Uterus (tissue), 2 donors: ENCODE results near the gene ELOB.

Source experiments
- POLR2A ChIP-seq, 2 donors: fragments of 450-650 bp; IDR thresholded peaks; one replicate each; pipeline ENCODE4 v1.6.1; 2016; ENCODE audit warnings: antibody characterized with exemption in 2 of 2, mild to moderate bottlenecking in 1 of 2, moderate library complexity in 1 of 2
- TF ChIP-seq, protein P1 (sequence below), 4 experiments: fragments of 200-600 bp in 2 of 4; fragments of 450-650 bp in 2 of 4; sonication (generic) in 2 of 4; IDR thresholded peaks; one replicate each; pipeline ENCODE4 v1.5.1; 2016 to 2019; ENCODE audit warnings: antibody characterized with exemption in 4 of 4, mild to moderate bottlenecking in 2 of 4, moderate library complexity in 1 of 4

DNA sequence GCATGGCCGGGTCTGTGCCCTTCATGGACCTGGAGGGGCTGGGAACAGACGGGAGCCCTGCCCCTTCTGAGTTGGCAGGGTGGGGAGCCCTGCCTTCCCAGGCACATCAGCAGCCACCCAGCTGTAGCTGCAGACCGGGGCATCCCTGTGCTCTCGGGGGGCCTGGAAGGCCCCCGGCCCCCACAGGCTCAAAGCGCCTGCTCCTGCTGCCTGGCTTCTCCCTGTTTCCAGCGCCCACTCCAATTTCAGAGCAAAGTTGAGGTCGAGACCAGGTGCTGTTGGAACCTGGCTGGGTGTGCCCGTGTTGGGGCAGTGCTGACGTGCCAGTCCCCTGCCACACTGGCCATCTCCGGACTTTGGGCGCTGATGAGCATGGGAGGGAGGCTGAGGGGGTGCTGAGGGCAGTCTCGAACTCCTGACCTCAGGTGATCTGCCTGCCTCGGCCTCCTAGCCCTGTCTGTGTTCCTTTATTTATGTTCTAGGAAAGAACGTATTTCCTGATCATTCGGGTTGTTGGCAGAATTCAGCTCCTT is 52.2 kb downstream of the ELOB start:
- TF ChIP-seq, protein P1, sequence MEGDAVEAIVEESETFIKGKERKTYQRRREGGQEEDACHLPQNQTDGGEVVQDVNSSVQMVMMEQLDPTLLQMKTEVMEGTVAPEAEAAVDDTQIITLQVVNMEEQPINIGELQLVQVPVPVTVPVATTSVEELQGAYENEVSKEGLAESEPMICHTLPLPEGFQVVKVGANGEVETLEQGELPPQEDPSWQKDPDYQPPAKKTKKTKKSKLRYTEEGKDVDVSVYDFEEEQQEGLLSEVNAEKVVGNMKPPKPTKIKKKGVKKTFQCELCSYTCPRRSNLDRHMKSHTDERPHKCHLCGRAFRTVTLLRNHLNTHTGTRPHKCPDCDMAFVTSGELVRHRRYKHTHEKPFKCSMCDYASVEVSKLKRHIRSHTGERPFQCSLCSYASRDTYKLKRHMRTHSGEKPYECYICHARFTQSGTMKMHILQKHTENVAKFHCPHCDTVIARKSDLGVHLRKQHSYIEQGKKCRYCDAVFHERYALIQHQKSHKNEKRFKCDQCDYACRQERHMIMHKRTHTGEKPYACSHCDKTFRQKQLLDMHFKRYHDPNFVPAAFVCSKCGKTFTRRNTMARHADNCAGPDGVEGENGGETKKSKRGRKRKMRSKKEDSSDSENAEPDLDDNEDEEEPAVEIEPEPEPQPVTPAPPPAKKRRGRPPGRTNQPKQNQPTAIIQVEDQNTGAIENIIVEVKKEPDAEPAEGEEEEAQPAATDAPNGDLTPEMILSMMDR (IDR thresholded peaks at IDR 0.05) = no peak
- no peak for TF ChIP-seq POLR2A (IDR thresholded peaks at IDR 0.05)
